Endothelial cell of umbilical vein (primary cell): ENCODE measurements around the gene LRRC61. TPM values are rescaled to one million over a fixed set of nuclear protein-coding genes. Genes with fewer than 3 reads are reported as not detected.
A peak's percentile ranks its signal among the peaks of the same experiment; 100 is the strongest.

Experiments
- BruUV-seq: library from RNA; stranded (reverse); fragments of 400-500 nt; replicated peaks from 2 replicates; lab custom pipeline; 2021; lab: Mats Ljungman, UMichigan
- CTCF ChIA-PET: fragments of 300-600, 350-600 bp; sonication (Branson Sonifier 250); formaldehyde crosslinking; loops from one replicate; lab custom pipeline; 2021; ENCODE audit warnings: antibody characterized with exemption, inconsistent platforms; lab: Charles Lee
- POLR2A ChIA-PET: fragments of 300-600, 350-600 bp; sonication (Branson Sonifier 250); formaldehyde crosslinking; loops from one replicate; lab custom pipeline; 2021; ENCODE audit warnings: antibody characterized with exemption, inconsistent platforms; lab: Charles Lee
- DNase-seq: peaks from one replicate; pipeline ENCODE4 v3.0.0-alpha.2; 2011; ENCODE audit warnings: low read depth, low spot score
- FAIRE-seq: peaks from 2 replicates; lab custom pipeline; 2011; peaks lifted over from hg19 to GRCh38; lab: Jason Lieb, UNC
- H2AFZ ChIP-seq: 2 replicates; pipeline ENCODE4 v1.6.0; 2012; ENCODE audit warnings: low read depth, low read length, control low read depth, inconsistent platforms
- H3K27ac ChIP-seq: 2 replicates; pipeline ENCODE4 v1.5.1; 2011; ENCODE audit warnings: low read depth, mild to moderate bottlenecking, control low read depth, low read length, moderate library complexity; ENCODE audit not compliant: insufficient read depth
- H3K27me3 ChIP-seq, 2 experiments: 2 replicates each; pipeline versions ENCODE4 v1.6.0 to v1.6.1; 2011; ENCODE audit warnings: low read length in 2 of 2, mixed read lengths in 1 of 2; ENCODE audit not compliant: control insufficient read depth in 2 of 2, insufficient read depth in 2 of 2
- H3K36me3 ChIP-seq, 2 experiments: 2 replicates in 1 of 2; 3 replicates in 1 of 2; pipeline ENCODE4 v1.5.1; 2011; ENCODE audit warnings: low read length in 2 of 2, mild to moderate bottlenecking in 1 of 2, moderate library complexity in 1 of 2; ENCODE audit not compliant: control insufficient read depth in 2 of 2, insufficient read depth in 2 of 2; ENCODE audit errors: extremely low read depth in 1 of 2
- H3K4me1 ChIP-seq: 3 replicates; pipeline ENCODE4 v1.5.1; 2011; ENCODE audit warnings: mild to moderate bottlenecking, low read length; ENCODE audit not compliant: control insufficient read depth, insufficient read depth; ENCODE audit errors: extremely low read depth
- H3K4me2 ChIP-seq: 2 replicates; pipeline ENCODE4 v1.6.1; 2011; ENCODE audit warnings: low read length, control low read depth, mixed read lengths; ENCODE audit not compliant: insufficient read depth
- H3K4me3 ChIP-seq, 3 experiments: fragments of 200-600 bp in 1 of 3; sonication (generic), shearing (Covaris generic) in 1 of 3; replicated peaks in 1 of 3; 2 replicates each; pipeline ENCODE4 v1.5.1; 2011 to 2016; ENCODE audit warnings: control low read depth in 3 of 3, low read length in 3 of 3, mild to moderate bottlenecking in 2 of 3, inconsistent platforms in 1 of 3, low read depth in 1 of 3, moderate library complexity in 1 of 3; ENCODE audit not compliant: insufficient read depth in 1 of 3
- H3K79me2 ChIP-seq: 2 replicates; pipeline ENCODE4 v1.6.0; 2012; ENCODE audit warnings: low read length, inconsistent platforms; ENCODE audit not compliant: control insufficient read depth, insufficient read depth
- H3K9ac ChIP-seq: replicated peaks from 2 replicates; pipeline ENCODE3; 2011; ENCODE audit warnings: low read length, control low read depth; ENCODE audit not compliant: insufficient read depth; ENCODE audit errors: extremely low read depth
- H3K9me1 ChIP-seq: replicated peaks from 3 replicates; pipeline ENCODE4 v1.6.0; 2011; ENCODE audit warnings: mild to moderate bottlenecking, low read length; ENCODE audit not compliant: control insufficient read depth, insufficient read depth; ENCODE audit errors: extremely low read depth
- H3K9me3 ChIP-seq: replicated peaks from 2 replicates; pipeline ENCODE4 v1.5.1; 2012; ENCODE audit warnings: low read length, inconsistent platforms; ENCODE audit not compliant: control insufficient read depth, insufficient read depth
- H4K20me1 ChIP-seq: replicated peaks from 2 replicates; pipeline ENCODE3; 2011; ENCODE audit warnings: mild to moderate bottlenecking, low read length; ENCODE audit not compliant: control insufficient read depth, insufficient read depth; ENCODE audit errors: extremely low read depth
- CTCF ChIP-seq, 2 donors: IDR thresholded peaks; 1 replicate in 1 of 2; 2 replicates in 1 of 2; pipeline ENCODE4 v1.5.1; 2011; ENCODE audit warnings: low read length in 2 of 2, mild to moderate bottlenecking in 2 of 2, moderate library complexity in 2 of 2, control low read depth in 1 of 2, inconsistent platforms in 1 of 2, low read depth in 1 of 2; ENCODE audit not compliant: insufficient read depth in 1 of 2; ENCODE audit errors: extremely low read depth in 1 of 2
- EZH2 ChIP-seq: IDR thresholded peaks from 2 replicates; pipeline ENCODE4 v1.6.1; 2012; ENCODE audit warnings: borderline replicate concordance, low read depth, mild to moderate bottlenecking, moderate library complexity, low read length, inconsistent platforms; ENCODE audit not compliant: severe bottlenecking
- FOS ChIP-seq: IDR thresholded peaks from 2 replicates; pipeline ENCODE4 v1.6.1; 2011; ENCODE audit warnings: mild to moderate bottlenecking, low read length, moderate library complexity, borderline replicate concordance; ENCODE audit not compliant: insufficient read depth
- GATA2 ChIP-seq: IDR thresholded peaks from 2 replicates; pipeline ENCODE4 v1.7.0; 2011; ENCODE audit warnings: low read depth, mild to moderate bottlenecking, moderate library complexity, mixed read lengths, low read length; ENCODE audit not compliant: insufficient read length, insufficient read depth
- JUN ChIP-seq: IDR thresholded peaks from 2 replicates; pipeline ENCODE4 v1.6.1; 2011; ENCODE audit warnings: borderline replicate concordance, low read depth; ENCODE audit not compliant: insufficient read length, insufficient read depth
- MYC ChIP-seq: IDR thresholded peaks from one replicate; pipeline ENCODE4 v1.6.1; 2011; ENCODE audit warnings: mild to moderate bottlenecking, low read depth, low read length
- POLR2A ChIP-seq: IDR thresholded peaks from 2 replicates; pipeline ENCODE4 v1.6.1; 2012; ENCODE audit warnings: low read depth, mild to moderate bottlenecking, control low read depth, low read length
- POLR2AphosphoS5 ChIP-seq: IDR thresholded peaks from 2 replicates; pipeline ENCODE4 v1.6.1; 2012; ENCODE audit warnings: low read depth, mild to moderate bottlenecking, control low read depth, low read length, moderate library complexity; ENCODE audit not compliant: insufficient read depth
- dilution Hi-C: fragments of 300-500 bp; cut with MboI; formaldehyde crosslinking; loops from one replicate; pipeline ENCODE4 v1.15.0; 2019; ENCODE audit warnings: low sequenced_read_pairs; ENCODE audit not compliant: extremely low pct_ligation_motif_present
- intact Hi-C: fragments of 100-400 bp; cut with micrococcal nuclease; formaldehyde crosslinking; loops from one replicate; pipeline ENCODE4 v1.10.0; 2022
- polyA plus RNA-seq, 4 experiments: library from polyadenylated mRNA; depleted of rRNA in 3 of 4; stranded (reverse) in 3 of 4; unstranded in 1 of 4; fragments of >200 nt; gene quantifications; 2 replicates each; pipeline versions ENCODE4 v1.2.1 to v1.2.3, GENCODE V29; 2011 to 2012; ENCODE audit warnings: missing spikeins in 1 of 4
- total RNA-seq: library from RNA; stranded (reverse); gene quantifications from 2 replicates; pipeline ENCODE4 v1.2.3, GENCODE V29; 2021
- TF ChIP-seq, protein P1 (sequence below): IDR thresholded peaks from 2 replicates; pipeline ENCODE4 v1.6.1; 2011; ENCODE audit not compliant: insufficient read depth, insufficient read length

The LRRC61 gene
- total and polyA plus RNA-seq, 2 donors (not counting 3 experiments of a cell fraction or from before 2014, with no cell fraction given): 0.72 TPM; not detected in 1

- no peaks in the 10 kb centered on the region for H3K9me3 ChIP-seq
- FAIRE-seq (peak; percentile 42), DNase-seq (no peak)
- no peaks in the 10 kb centered on the region for H4K20me1 ChIP-seq
- peaks cover 34% of the 10 kb centered on the region for H3K79me2 ChIP-seq
- intact Hi-C loops: no loop called here
- no peak overlapping the region for H2AFZ ChIP-seq
- ChIA-PET POLR2A (interaction anchor here (0.9 kb wide), 1 partner anchor 70 kb away, joined by 3 read pairs; the partner anchor contains the start of gene GIMAP8), CTCF (no interaction called here)
- no peak overlapping the region for H3K27ac ChIP-seq
- no peaks in the 10 kb centered on the region for H3K9me1 ChIP-seq
- peak overlapping the region; percentile 41 for H3K4me2 ChIP-seq
- no TSS peak for BruUV-seq
- H3K9ac ChIP-seq: no peak overlapping the region
- H3K27me3 ChIP-seq: no peaks in the 10 kb centered on the region
- H3K36me3 ChIP-seq: peaks cover 0 to 3% of the 10 kb centered on the region in 2 experiments
- H3K4me1 ChIP-seq: peaks cover 29% of the 10 kb centered on the region
- TF ChIP-seq POLR2A (no peak), JUN (no peak)
- dilution Hi-C loops: no loop called here
- peak overlapping the region in 1 of 3 experiments; percentile 85 for H3K4me3 ChIP-seq
Measured at GRCh38 chr7:150380463-150380862, 57.3 kb downstream of the LRRC61 start.

DNA sequence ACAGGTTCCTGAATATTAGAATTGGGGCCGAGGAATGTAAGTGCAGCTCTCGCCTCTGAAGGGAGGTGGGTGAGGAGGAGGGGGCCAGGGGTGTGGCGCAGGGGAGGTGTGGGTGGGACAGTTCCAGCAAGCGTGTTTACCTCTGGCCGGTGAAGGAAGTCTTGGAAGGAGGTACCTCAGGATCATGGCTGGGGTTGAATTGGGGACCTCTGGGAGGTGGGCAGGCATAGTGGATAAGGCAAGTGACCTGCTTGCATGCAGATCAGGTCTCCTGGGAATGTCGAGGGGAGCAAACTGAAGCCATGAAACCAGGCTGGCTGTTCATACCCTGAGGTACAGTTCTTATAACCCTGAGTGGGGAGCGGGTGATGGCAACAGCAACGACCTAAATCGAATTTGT lies 57.9 kb downstream of the LRRC61 start:
- no peak overlapping the region for H3K9ac ChIP-seq
- H3K27me3 ChIP-seq: no peaks in the 10 kb centered on the region
- H3K9me1 ChIP-seq: no peaks in the 10 kb centered on the region
- ChIA-PET POLR2A (no interaction called here), CTCF (no interaction called here)
- H4K20me1 ChIP-seq: no peaks in the 10 kb centered on the region
- H3K36me3 ChIP-seq: peaks cover 0 to 4% of the 10 kb centered on the region in 2 experiments
- intact Hi-C loops (no loop called here), dilution Hi-C loops (no loop called here)
- no peak for TF ChIP-seq POLR2A
- TF ChIP-seq JUN: no peak
- no peak for TF ChIP-seq POLR2AphosphoS5
- TF ChIP-seq, protein P1, sequence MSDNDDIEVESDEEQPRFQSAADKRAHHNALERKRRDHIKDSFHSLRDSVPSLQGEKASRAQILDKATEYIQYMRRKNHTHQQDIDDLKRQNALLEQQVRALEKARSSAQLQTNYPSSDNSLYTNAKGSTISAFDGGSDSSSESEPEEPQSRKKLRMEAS: no peak
- no peak for TF ChIP-seq FOS
- no peak for TF ChIP-seq CTCF (IDR thresholded peaks at IDR 0.05; ENCODE audit: extremely low read depth in 1 of 2, insufficient read depth in 1 of 2, low read depth in 1 of 2, low read length in 2 of 2)
- TF ChIP-seq MYC: no peak
- no peak for TF ChIP-seq GATA2
- TF ChIP-seq EZH2: no peak
- peaks cover 34% of the 10 kb centered on the region for H3K79me2 ChIP-seq
- no peaks in the 10 kb centered on the region for H3K9me3 ChIP-seq
- no peak overlapping the region for H3K4me3 ChIP-seq
- FAIRE-seq (no peak), DNase-seq (no peak)
- H2AFZ ChIP-seq: no peak overlapping the region
- H3K27ac ChIP-seq: no peak overlapping the region
- BruUV-seq: no TSS peak
- H3K4me2 ChIP-seq: no peak overlapping the region
- peaks cover 29% of the 10 kb centered on the region for H3K4me1 ChIP-seq
